ENCODE measurements around the gene NR6A1.

DNA sequence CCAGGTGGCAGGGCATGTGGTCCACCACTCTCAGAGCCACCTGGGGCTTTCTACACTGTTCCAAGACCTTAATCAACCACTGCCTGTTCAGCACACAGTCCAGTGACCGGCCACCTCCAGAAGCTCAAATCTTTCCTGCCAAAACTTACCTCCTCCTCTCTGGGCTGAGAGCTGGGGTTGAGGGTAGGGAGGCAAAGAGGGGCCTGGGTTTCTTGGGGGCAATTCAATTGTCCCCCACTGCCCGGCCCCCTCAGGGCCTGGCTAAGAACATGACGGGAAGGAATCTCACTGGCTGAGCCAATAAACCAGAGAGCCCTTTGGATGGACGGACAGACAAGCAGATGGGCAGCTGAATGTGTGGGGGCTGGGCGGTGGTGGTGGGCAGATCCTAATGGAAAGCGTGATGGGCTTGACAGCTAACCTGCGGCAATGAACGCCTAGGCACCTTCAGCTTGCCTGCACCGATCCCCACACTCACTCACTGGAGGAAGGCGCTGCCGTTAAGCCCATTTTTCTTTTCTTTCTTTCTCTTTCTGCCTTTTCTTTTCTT is 269.3 kb downstream of the NR6A1 start:
- TF ChIP-seq YY1 (IDR thresholded peaks at IDR 0.05; ENCODE audit: low read depth, low read length) (no peak), SP2 (IDR thresholded peaks at IDR 0.05; ENCODE audit: low read length) (no peak), POU5F1 (IDR thresholded peaks at IDR 0.05; ENCODE audit: low read depth, low read length) (no peak), POLR2AphosphoS5 (IDR thresholded peaks at IDR 0.05; ENCODE audit: low read depth, low read length) (no peak)

All from H1 (cell line).